Mammary epithelial cell (primary cell): Measurements from ENCODE around the gene MS4A14.

Source experiments
- EZH2 ChIP-seq: IDR thresholded peaks from 2 replicates; pipeline ENCODE4 v1.6.1; 2012; ENCODE audit warnings: low read length, inconsistent platforms, borderline replicate concordance
- TF ChIP-seq, protein P1 (sequence below), 2 donors: IDR thresholded peaks in 1 of 2; conservative IDR thresholded peaks in 1 of 2; 2 replicates each; pipeline ENCODE4 v1.5.1; 2011 to 2012; ENCODE audit warnings: inconsistent platforms in 2 of 2, low read length in 2 of 2, mild to moderate bottlenecking in 2 of 2, control low read depth in 1 of 2, low read depth in 1 of 2; ENCODE audit not compliant: insufficient read depth in 1 of 2; ENCODE audit errors: extremely low read depth in 1 of 2

DNA sequence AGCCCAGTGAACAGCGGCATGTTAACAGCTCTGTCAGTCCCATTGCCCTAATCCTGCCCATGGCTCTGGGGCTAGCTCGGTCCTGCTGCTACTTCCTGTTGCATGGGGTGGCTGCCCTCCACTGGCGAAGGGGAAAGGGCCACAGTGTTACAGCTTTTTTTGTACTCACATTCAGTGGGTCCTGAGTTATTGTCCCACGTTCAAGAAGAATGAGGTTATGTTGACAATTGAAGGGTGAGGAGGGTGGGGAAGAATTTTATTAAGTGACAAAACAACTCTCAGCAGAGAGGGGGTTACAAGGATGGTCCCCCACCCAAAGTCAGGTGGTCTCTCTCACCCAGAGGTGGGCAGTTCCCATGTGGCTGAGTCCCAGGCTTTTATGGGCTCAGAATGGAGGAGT is 35.6 kb upstream of the MS4A14 start:
- TF ChIP-seq, protein P1, sequence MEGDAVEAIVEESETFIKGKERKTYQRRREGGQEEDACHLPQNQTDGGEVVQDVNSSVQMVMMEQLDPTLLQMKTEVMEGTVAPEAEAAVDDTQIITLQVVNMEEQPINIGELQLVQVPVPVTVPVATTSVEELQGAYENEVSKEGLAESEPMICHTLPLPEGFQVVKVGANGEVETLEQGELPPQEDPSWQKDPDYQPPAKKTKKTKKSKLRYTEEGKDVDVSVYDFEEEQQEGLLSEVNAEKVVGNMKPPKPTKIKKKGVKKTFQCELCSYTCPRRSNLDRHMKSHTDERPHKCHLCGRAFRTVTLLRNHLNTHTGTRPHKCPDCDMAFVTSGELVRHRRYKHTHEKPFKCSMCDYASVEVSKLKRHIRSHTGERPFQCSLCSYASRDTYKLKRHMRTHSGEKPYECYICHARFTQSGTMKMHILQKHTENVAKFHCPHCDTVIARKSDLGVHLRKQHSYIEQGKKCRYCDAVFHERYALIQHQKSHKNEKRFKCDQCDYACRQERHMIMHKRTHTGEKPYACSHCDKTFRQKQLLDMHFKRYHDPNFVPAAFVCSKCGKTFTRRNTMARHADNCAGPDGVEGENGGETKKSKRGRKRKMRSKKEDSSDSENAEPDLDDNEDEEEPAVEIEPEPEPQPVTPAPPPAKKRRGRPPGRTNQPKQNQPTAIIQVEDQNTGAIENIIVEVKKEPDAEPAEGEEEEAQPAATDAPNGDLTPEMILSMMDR (conservative IDR thresholded peaks at IDR 0.05 in 1 of 2, IDR thresholded peaks at IDR 0.05 in 1 of 2; ENCODE audit: extremely low read depth in 1 of 2, insufficient read depth in 1 of 2, low read depth in 1 of 2, low read length in 2 of 2) = no peak
- TF ChIP-seq EZH2 = no peak
